NCI-H2227 treated with DMSO at 0.1 percent for 48 hours (cell line): ENCODE data around the gene CCDC126.
"Not testable (repeated sequence)": the region's sequence is repeated elsewhere in the genome, so short reads cannot be mapped to it uniquely, and the experiment has no call there.

Source experiments
- DNase-seq: peaks from one replicate; lab custom pipeline; 2025; lab: John Stamatoyannopoulos, UW

CCDC126 gene, protein sequence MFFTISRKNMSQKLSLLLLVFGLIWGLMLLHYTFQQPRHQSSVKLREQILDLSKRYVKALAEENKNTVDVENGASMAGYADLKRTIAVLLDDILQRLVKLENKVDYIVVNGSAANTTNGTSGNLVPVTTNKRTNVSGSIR

DNA sequence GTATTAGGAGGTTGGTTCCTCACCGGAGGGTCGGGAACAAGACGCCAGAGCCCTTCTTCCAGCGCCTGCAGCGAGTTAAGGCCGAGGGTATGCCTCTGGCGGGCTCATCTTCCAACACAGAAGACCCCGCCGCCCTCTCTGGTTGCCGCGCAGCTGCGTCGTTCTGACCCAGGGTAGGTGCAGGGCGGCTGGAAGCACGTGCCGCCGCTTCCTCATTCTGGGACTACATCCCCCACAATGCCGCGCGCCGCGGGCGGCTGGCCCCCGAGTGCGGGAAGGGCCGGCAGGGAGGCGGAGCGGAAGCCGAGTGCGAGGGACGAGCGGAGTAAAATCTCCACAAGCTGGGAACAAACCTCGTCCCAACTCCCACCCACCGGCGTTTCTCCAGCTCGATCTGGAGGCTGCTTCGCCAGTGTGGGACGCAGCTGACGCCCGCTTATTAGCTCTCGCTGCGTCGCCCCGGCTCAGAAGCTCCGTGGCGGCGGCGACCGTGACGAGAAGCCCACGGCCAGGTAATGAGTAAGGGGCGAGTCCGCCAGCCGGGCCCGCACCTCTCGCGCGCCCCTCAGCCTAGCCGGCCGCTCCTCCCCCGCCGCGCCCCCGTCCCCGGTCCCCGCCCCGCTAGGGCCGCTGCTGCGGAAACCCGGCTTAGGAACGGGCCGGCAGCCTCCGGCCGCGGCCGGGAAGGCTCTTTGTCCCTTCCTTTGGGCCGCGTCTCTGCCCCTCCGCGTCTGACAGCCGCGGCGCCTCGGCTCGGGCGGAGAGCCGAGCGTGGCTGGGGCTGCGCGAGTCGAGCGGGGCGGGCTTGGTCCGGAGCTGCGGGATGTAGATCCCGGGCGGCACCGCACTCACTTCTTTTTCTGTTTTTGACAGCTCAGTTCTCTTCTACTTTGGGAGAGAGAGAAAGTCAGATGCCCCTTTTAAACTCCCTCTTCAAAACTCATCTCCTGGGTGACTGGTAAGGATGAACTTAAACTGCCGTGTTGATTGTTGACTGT is at the start of gene CCDC126:
TSS of gene CCDC126 (plus strand) at position 289 of the 998 bp plus-strand sequence. CDS start 13,934 bp downstream, outside the sequence.
- peak; percentile 85 for DNase-seq

DNA sequence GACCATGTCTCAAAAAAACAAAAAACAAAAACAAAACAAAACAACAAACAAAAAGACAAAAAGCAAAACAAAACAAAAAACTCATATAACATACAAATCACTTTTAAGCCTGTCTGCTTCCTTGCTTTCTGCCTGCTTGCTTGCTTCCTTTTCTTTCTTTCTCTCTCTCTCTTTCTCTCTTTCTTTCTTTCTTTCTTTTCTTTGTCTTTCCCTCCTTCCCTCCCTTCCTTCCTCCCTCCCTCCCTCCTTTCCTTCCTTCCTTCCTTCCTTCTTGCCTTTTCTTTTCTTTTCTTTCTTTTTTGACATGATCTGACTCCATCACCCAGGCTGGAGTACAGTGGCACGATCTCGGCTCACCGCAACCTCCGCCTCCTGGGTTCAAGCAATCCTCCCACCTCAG is 49.5 kb upstream of the CCDC126 start:
- no peak for DNase-seq

DNA sequence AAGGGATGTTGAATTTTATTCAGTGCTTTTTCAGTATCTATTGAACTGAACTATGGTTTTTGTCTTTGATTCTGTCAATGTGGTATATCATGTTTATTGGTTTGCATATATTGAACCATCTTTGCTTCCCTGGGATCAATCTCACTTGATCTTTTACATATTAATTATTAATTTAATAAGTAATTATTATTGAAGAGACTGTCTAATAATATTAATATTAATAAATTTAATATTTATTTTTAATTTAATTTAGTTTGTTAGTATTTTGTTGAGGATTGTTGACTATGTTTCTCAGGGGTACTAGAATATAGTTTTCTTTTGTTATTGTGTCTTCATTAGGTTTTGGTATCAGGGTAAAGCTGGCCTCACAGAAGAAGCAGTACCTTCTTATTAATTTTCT is 38.9 kb upstream of the CCDC126 start:
- DNase-seq, result no peak

DNA sequence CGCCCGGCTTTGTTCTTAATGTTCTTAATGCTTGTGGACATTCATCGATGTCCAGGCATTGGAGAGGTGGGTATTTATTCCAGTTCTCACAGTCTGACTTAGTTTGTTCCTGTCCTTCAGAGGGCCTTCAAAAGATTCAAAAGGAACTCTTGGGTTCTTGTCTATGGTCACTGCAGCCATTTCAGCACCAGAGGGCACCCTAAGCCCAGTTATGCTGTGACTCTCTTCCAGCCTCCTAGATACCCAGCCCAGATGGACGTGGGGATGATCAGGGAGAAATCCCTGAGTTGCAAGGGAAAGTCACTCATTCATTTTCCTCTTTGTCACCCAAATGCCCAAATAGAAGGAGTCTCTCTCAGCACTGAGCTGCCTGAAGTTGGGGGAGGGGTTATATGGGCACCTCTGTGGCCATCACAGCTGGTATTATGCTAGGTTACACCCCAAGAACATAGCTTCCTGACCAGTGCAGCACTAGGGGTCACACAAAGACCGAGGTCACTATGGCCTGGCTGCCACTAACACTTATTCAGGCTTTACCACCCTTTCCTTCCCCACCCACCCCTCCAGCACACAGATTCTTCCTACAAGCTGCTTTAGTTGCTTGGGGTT is 26.5 kb upstream of the CCDC126 start:
- peak; percentile 41 for DNase-seq

DNA sequence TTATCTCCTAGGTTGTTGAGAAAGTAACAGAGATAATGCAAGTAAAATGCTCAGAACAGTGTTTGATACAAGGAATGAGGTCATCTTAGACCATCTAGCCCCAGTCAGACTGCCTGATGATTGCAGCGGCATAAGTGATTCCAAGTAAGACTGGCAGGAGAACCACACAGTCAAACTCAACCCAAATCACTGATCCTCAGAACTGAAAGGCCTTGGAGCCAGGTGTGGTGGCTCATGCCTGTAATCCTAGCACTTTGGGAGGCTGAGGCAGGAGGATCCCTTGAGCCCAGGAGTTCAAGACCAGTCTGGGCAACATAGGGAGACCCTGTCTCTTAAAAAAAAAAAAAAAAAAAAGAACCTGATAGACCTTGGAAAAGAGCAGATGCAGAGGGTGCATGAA is 15.2 kb upstream of the CCDC126 start:
- DNase-seq, result not testable (repeated sequence)

DNA sequence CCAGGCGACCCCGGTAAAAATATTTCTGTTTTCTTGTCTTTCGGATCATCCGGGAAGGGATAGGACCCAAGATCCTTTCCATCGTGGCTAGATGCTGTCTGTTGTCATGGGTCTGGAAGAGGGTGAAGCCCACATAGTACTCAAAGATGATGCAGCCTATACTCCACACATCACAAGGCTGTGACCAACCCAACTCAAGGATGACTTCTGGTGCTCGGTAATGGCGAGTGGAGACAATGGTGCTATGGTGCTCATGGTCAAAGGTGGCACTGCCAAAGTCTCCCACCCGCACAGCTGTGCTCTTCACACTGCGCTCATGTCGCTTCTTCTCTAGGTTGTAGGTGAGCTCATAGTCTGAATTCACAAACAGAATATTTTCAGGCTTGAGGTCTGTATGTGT is 11.9 kb upstream of the CCDC126 start:
- DNase-seq, result not testable (repeated sequence)

DNA sequence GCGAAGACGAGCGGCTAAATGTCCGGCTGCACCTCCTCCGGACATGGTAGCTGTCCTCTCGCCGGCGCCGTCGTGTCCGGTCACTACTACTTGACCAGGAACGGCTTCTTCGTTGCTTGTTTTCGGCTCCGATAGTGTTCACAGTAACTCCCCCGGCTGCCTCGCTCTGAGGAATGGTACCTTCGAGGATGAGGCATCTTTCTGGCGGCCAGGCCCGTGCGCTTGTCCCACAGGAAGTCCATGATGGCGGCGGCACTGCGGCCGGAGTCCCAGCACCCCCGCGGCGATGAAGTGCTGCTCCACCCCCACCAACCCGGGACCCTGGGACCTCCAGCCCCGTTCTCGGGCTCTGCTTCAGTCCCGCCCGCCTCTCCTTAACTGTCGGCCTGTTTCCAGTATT is 11.0 kb upstream of the CCDC126 start:
- DNase-seq, result no peak

DNA sequence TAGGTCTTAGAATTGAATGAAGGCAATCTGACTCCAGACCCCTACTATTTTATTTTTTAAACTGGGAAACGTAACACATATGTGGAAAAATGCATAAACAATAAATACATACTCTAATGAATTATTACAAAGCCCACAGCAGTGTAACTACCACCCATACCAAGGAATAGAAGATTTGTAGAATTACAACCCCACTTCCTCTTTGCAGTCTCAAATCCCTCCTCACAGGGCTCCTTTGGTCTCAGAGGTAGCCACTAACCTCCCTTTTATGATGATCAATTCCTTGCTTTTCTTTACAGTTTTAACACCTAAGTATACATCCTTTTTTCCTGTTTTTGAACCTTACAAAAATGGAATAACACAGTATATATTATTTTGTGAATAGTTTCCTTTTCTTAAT is 6.7 kb upstream of the CCDC126 start:
- DNase-seq, result no peak

DNA sequence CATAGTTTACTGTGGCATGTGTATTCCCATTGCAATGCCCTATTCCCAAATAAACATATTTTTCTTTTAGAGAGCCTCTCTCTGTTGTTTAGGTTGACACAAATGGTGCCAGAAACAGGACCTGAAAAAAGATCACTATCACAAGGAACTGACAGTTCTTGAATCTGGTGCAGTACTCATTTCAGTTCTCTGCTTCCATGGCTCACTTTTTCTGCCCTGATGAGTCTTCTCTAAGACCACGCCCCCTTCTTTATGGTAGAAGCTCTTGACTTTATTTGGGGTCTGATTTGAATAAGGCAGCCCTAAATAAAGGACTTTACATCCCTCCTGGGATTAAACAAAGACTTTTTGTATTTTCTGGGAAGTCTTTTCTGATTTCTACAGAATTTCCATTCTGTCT is 3.5 kb upstream of the CCDC126 start:
- DNase-seq, result no peak

DNA sequence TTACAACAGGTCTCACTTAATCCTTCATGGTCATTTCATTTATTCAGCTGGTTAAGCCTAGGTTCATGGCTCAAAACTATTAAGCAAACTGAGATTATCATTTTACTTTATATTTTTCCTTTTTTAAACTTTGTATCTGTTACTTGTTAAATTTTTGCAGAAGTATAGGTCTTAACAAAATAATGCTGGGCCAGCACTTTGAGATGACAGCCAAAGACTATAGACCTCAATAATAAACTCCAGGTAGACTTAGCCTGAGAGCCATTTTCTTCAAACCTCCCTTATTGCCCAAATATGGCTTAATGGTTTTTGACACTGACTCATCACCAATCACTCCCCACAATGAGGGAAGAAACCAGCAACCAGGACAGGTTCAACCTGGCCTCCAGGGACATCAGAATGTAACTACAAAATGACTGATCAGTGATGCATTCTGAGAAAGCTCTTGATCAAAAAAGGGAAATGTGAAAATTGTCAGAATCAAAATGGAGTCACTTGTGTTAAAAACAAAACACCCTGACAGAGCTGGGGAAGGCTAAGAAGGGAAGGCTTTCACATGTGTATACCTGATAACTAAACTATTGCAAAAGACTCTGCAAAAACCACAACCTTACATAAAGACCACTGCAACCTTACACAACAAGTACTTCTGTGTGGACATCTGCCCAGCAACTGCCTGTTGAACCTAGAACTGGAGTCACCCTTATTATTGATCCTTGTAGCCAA is 2.1 kb upstream of the CCDC126 start:
- DNase-seq, result no peak

DNA sequence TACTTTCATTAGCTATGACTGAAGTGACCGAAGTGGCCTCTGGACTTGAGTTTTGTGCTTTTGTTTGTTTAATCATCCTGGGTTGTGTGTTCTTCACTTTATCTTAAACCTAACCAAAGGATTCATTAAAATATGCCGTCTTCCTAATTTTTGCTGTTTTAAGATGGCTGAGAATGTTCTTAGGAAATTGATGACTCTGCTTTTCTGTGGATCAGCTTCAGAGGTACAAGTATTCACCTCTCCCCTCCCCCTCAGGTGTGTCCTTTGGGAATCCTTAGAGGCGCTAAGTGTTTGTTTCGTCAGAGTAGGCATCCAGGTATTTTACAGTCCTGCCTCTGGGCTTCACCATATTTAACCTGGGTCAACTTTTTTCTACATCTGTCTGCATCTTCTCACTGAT is 1.1 kb downstream of the CCDC126 start:
- no peak for DNase-seq

DNA sequence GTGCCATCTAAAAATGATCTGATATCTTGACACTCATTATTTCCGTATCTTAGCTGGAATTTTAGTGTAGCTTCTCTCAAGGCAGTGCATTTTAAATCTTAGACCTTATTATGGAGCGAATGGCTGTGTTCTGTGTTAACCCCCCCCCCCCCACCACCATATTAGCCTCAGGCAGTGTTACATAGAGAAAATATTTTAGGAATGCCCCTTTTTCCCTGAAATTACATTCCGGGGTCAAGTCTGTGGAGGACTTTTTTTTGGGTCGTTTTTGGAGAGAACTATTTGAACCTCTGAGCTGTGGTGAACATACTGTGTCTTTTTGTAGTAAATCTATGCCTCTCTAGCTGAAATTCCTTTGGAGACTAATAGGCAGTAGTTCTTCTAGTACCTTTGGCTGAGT is 3.1 kb downstream of the CCDC126 start:
- DNase-seq, result no peak

DNA sequence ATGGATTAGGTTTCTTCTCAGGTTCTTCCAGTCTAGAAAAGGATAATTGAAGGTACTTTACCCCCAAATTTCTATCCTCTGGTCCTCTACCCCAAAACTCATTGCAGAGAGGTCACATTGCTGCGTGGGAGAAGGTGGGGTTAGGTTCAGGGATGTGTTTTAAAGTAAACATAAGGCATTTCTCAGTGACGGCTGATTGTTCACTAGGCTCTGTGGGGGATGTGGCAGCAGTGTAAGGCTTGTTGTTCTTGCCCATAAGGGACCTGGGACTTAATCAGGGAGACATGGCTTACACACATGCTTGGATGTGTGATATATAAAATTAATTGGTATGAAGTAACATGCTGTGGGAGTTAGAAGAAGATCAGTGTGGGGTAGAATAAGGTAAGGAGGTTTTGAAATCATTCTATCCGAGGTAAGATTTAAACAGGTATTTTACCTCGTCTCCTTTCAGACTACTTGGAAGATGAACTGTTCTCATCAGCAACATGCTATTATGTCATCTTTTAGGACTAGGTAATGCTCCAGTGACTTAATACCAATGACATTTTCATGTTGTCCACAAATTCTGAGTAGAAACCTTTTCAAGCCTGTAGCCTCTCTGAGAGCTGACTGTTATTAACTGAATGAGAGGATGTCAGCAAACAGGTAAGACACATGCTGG is 6.6 kb downstream of the CCDC126 start:
- no peak for DNase-seq

DNA sequence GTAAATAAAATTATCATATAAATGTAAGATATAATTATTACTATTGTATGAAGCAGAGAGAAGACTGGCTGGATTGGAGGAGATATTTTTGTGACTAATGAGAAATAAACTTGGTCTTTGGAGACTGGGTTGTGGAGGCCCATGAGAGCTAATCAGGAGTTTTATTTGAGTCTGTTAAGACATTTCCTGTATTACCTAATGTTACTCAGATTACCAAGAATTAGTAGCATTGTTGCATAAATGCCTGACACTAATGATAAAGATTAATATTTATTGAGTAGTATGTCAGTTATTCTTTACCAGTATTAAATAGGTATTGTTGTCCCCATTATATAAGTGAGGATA is 7.1 kb downstream of the CCDC126 start:
- DNase-seq, result no peak

DNA sequence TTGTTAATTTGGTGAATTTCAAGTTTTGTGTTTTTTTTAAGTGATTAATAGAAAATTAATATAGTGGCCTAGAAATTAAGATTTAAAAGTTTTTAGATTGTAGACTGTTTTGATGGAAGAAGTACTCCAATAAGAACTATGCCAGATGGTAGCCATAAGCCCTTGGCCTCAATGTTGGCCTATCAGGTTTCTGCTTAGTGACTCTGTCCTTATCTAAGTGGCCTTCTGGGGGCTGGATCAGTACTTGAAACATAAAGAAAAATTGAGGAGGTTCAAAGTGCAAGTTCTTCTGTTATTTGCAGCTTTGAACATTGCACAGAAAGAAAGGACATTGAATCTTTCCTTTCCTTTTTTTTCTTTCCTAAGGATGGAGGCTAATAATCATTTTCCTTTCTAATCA is 9.9 kb downstream of the CCDC126 start:
- no peak for DNase-seq

DNA sequence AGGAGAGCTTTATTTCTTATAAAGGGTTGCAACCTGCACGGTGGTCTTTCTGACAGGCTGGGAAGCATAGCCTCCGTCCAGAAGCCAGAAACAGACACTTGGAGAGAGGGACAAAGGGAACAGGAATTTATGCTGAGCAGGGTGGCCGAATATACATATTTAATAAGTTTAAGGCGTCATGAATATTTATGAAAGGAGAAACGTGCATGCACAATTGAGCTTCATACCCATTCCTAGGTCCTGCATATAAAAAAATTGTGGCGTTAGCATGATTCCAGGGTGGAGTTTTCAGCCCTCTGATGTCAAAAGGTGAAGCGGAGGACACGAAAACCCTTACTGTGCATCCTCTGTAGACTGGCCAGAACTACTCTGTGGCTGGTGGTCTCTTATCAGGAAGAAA is 10.7 kb downstream of the CCDC126 start:
- no peak for DNase-seq

DNA sequence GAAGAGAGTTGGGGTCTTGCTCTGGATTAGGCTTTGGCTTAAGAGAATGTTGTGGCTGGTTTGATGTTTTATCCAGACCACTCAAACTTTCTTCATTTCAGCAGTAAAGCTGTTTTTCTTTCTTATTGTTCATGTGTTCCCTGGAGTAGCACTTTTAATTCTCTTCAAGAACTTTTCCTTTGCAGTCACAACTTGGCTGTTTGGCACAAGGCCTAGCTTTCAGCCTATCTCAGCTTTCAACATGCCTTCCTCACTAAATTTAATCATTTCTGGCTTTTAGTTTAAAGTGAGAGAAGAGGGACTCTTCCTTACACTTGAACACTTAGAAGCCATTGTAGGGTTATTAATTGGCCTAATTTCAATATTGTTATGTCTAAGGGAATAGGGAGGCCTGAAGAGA is 18.1 kb downstream of the CCDC126 start:
- DNase-seq, result no peak

DNA sequence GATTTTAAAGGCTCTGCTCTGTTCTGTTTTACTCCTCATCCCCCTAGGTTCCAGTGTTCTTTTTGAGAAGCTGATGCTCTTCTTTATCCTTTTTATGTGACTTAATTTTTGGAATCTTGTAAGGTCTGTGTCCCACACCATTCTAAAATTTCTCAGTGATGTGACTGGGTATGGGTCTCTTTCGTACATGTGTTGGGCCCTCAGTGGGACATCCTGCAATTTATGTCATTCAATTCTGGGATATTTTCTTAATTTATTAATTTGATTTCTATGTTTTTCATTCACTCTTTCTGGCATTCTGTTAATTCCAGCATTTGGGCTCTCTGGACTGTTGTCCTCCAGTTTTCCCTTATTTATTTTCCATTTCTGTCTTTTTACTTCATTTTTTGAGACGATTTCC is 19.4 kb downstream of the CCDC126 start:
- no peak for DNase-seq

DNA sequence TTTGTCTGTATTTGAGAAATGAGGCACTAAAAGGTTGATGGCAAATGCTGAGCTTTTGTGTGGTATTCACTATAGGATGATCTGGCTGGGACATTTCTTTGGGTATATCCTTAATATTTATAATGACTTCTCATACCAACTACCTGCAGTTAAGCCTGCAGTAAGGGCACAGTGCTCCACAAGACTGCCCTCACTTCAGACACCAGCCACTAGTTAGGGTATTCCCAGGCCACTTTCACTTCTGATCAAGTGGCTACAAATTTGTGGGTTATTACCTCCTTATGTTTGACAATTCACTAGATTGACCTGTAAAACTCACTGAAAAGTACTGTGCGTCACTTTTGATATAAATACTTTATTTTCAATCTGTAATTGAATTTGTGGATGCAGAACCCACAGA is 20.3 kb downstream of the CCDC126 start:
- DNase-seq, result no peak

DNA sequence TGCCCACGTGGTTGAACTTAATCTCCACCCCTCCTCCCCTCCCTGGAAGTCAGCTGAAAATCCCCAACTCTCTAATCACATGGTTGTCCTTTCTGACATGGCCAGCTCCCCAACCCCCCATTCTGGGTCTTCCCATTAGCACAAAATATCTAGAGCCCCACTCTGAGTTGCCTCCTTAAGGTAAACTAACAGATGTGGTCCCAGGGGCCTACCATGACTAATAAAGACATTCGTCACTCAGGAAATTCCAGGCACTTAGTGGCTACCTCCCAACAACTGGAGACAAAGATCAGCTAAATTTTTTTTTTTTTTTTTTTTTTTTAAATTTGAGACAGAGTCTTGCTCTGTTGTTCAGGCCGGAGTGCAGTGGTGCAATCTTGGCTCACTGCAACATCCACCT is 21.1 kb downstream of the CCDC126 start:
- DNase-seq, result no peak

DNA sequence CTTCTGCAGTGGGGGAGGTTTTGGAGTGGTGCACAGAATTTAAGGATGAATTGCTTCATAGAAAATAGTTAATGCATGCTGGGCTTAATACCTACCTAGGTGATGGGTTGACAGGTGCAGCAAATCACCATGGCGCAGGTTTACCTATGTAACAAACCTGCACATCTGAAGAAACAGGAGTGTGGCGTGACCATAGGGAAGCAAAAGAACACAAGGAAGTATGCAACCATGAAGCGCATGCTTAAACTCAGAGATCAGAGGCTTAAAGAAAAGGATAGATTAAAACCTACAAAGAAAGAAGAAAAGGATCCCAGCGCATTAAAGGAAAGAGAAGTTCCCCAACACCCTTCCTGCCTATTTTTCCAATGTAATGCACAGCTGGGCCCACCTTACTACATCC is 22.0 kb downstream of the CCDC126 start:
- no peak for DNase-seq

DNA sequence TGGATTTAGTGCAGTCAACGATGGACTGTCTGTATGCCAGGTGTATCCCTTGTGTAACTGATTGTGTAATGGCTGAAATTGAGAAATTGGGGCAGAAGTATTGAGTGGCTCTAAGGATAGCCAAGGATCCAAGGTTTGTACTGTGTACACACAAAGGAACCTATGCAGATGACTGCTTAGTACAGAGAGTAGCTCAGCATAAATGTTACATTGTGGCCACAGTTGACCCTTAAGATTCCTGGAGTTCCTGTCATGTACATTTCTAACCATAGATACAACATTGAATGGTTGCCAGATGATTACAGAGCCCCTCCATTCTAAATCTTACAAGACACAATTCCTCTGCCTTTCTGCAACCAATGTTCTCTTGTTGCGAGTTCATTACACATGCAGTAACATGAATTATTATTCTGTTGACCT is 25.3 kb downstream of the CCDC126 start:
- no peak for DNase-seq
